HTERT RPE-1 (cell line): Measurements from ENCODE around the gene FOXK1.
"Not testable (repeated sequence)": the region's sequence is repeated elsewhere in the genome, so short reads cannot be mapped to it uniquely, and the experiment has no call there.

Experiments used
- in situ Hi-C: fragments of 300-500 bp; cut with MboI; formaldehyde crosslinking; loops from 4 replicates; pipeline ENCODE4 v1.14.3; 2020; ENCODE audit warnings: low sequenced_read_pairs

The FOXK1 gene

GRCh38 chr7:4783292-4783652 lies 101.2 kb downstream of the FOXK1 start:
- in situ Hi-C loops = no loop called here

GRCh38 chr7:4783762-4784351 lies 101.8 kb downstream of the FOXK1 start:
- in situ Hi-C loops = no loop called here

- in situ Hi-C loops = no loop called here
Observed at GRCh38 chr7:4784799-4785198, 102.7 kb downstream of the FOXK1 start.

- in situ Hi-C loops = no loop called here
Observed at GRCh38 chr7:4785371-4785770, 103.3 kb downstream of the FOXK1 start.

- in situ Hi-C loops = no loop called here
Observed at GRCh38 chr7:4786015-4786414, 103.9 kb downstream of the FOXK1 start.

GRCh38 chr7:4787541-4787940 lies 105.4 kb downstream of the FOXK1 start:
- in situ Hi-C loops = no loop called here

- in situ Hi-C loops = no loop called here
Observed at GRCh38 chr7:4787947-4788626, 106.0 kb downstream of the FOXK1 start.

- in situ Hi-C loops = no loop called here
Observed at GRCh38 chr7:4788627-4789189, 106.6 kb downstream of the FOXK1 start.

- in situ Hi-C loops = no loop called here
Observed at GRCh38 chr7:4789194-4790077, 107.3 kb downstream of the FOXK1 start.

- in situ Hi-C loops = no loop called here
Observed at GRCh38 chr7:4790078-4790465, 108.0 kb downstream of the FOXK1 start.

GRCh38 chr7:4790516-4790991 lies 108.5 kb downstream of the FOXK1 start:
- in situ Hi-C loops = no loop called here

GRCh38 chr7:4791101-4791737 lies 109.1 kb downstream of the FOXK1 start:
- in situ Hi-C loops = no loop called here

GRCh38 chr7:4791738-4792536 lies 109.8 kb downstream of the FOXK1 start:
- in situ Hi-C loops = no loop called here

- in situ Hi-C loops = no loop called here
Observed at GRCh38 chr7:4792537-4793126, 110.5 kb downstream of the FOXK1 start.

- in situ Hi-C loops = not testable (repeated sequence)
Observed at GRCh38 chr7:4793385-4793993, 111.4 kb downstream of the FOXK1 start.

- in situ Hi-C loops = not testable (repeated sequence)
Observed at GRCh38 chr7:4794171-4794570, 112.1 kb downstream of the FOXK1 start.

- in situ Hi-C loops = no loop called here
Observed at GRCh38 chr7:4794591-4795350, 112.7 kb downstream of the FOXK1 start.

GRCh38 chr7:4796453-4796852 lies 114.4 kb downstream of the FOXK1 start:
- in situ Hi-C loops = no loop called here
